ENCODE results near the gene MAPKAP1. TPM values are rescaled to one million over a fixed set of nuclear protein-coding genes. Genes with fewer than 3 reads are reported as not detected.

Gene MAPKAP1
- total and polyA plus RNA-seq, 9 of the 15 experiments (the other 6 are each of a cell fraction or from before 2014, with no cell fraction given) = 2.6 to 82.1 (median 61.1) TPM

GRCh38 chr9:125409637-125410521 lies 297.1 kb downstream of the MAPKAP1 start (continued):
- TF ChIP-seq ELF1 (tag; IDR thresholded peaks at IDR 0.05) (no peak), HIVEP1 (CRISPR knock-in tag; IDR thresholded peaks at IDR 0.05) (no peak), ZNF584 (CRISPR knock-in tag; IDR thresholded peaks at IDR 0.05; ENCODE audit: low read depth) (no peak), GATAD2A (IDR thresholded peaks at IDR 0.05) (no peak), SMAD4 (CRISPR knock-in tag; conservative IDR thresholded peaks at IDR 0.05) (0 out of 2 replicates have a peak, but pooled peaks have one; percentile 41), NFXL1 (CRISPR knock-in tag; IDR thresholded peaks at IDR 0.05) (no peak), SREBF1 (IDR thresholded peaks at IDR 0.05; ENCODE audit: borderline replicate concordance, low read depth, low read length) (no peak), GTF2F1 (IDR thresholded peaks at IDR 0.05; ENCODE audit: low read depth, low read length) (no peak), PATZ1 (CRISPR knock-in tag; IDR thresholded peaks at IDR 0.05; ENCODE audit: borderline replicate concordance) (no peak), YBX1 (IDR thresholded peaks at IDR 0.05) (peak; percentile 53; the same call in 1 of the 2 replicates), ZBTB2 (IDR thresholded peaks at IDR 0.05) (peak; percentile 60; the same call in 1 of the 2 replicates), ZNF551 (CRISPR knock-in tag; IDR thresholded peaks at IDR 0.05) (no peak), STAG1 (CRISPR knock-in tag; IDR thresholded peaks at IDR 0.05; ENCODE audit: borderline replicate concordance) (no peak), DNMT1 (IDR thresholded peaks at IDR 0.05) (0 out of 2 replicates have a peak, but pooled peaks have one; percentile 42), ZNF764 (CRISPR knock-in tag; IDR thresholded peaks at IDR 0.05; ENCODE audit: low read depth) (no peak), NCOA6 (IDR thresholded peaks at IDR 0.05) (no peak), NFIX (CRISPR knock-in tag; IDR thresholded peaks at IDR 0.05; ENCODE audit: low read depth) (no peak), PHF20 (IDR thresholded peaks at IDR 0.05; ENCODE audit: partially characterized antibody) (peak; percentile 78), JUN (IDR thresholded peaks at IDR 0.05; ENCODE audit: borderline replicate concordance, low read depth, low read length) (no peak), JUN (CRISPR knock-in tag; IDR thresholded peaks at IDR 0.05; ENCODE audit: borderline replicate concordance) (no peak), PCBP1 (IDR thresholded peaks at IDR 0.05; ENCODE audit: low read depth, low read length, poor library complexity, severe bottlenecking) (no peak), PTTG1 (tag; IDR thresholded peaks at IDR 0.05; ENCODE audit: low read depth) (no peak), NFRKB (IDR thresholded peaks at IDR 0.05; ENCODE audit: low read depth) (peak; percentile 96), ZNF77 (CRISPR knock-in tag; IDR thresholded peaks at IDR 0.05) (no peak), CREB1 (IDR thresholded peaks at IDR 0.05) (no peak), CREB1 (CRISPR knock-in tag; IDR thresholded peaks at IDR 0.05) (no peak), MXI1 (IDR thresholded peaks at IDR 0.05; ENCODE audit: low read depth, low read length) (no peak), KLF16 (IDR thresholded peaks at IDR 0.05) (no peak)

Measured in K562 (cell line).